GM19023 (cell line): ENCODE measurements around the gene METTL8.

Experiments used
- ATAC-seq: cut with Tn5 transposase; IDR thresholded peaks from one replicate; pipeline ENCODE4 v1.9.1; 2021; ENCODE audit warnings: mild to moderate bottlenecking, moderate library complexity; ENCODE audit not compliant: unreplicated experiment

The METTL8 gene

GRCh38 chr2:171433763-171434012 lies at the start of gene METTL8:
METTL8 (minus strand) TSS chr2:171433990; CDS start chr2:171392185, 41,805 bp downstream.
- ATAC-seq, result no peak

DNA sequence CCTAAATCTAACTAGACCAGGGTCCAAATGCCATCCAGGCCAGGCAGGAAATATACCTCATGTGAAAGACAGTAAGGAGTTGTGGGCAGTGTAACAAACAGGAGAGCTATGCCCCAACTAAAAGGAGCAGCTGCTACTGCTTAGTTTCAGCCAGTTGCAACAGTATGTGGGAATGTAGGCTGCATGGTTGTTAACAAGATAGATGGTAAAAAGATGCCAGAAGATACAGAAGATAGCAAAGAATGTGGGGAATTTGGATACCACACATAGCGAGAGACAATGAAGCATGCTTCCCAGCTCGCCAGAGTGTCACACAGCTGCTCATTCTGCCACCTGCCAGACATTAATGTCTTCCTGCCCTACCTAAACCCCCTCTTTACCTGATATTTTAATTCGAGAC lies 49.1 kb upstream of the METTL8 start:
- no peak for ATAC-seq

DNA sequence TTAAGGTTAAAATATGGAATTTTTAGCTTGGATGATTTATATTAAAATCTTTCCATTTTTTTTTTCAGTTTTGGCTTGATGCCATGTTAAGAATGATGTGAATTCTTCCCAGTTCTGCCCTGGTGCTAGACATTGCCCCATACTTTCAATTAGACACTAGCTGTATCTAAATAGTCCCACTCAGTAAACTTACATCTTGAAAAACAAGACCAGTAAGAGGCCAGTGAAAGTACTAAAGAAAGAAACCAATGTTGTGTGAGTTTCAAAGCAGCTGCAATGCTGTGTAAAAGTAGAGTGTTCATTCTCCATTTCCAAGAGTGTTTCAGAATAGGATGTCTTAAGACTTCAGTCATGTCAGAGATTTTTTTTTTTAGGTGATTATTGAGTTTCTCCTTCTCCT lies 48.5 kb upstream of the METTL8 start:
- ATAC-seq, result no peak

- no peak for ATAC-seq
Measured at GRCh38 chr2:171480908-171481307, 47.1 kb upstream of the METTL8 start.

- ATAC-seq, result no peak
Measured at GRCh38 chr2:171479154-171479814, 45.5 kb upstream of the METTL8 start.

- no peak for ATAC-seq
Measured at GRCh38 chr2:171478345-171478744, 44.6 kb upstream of the METTL8 start.

DNA sequence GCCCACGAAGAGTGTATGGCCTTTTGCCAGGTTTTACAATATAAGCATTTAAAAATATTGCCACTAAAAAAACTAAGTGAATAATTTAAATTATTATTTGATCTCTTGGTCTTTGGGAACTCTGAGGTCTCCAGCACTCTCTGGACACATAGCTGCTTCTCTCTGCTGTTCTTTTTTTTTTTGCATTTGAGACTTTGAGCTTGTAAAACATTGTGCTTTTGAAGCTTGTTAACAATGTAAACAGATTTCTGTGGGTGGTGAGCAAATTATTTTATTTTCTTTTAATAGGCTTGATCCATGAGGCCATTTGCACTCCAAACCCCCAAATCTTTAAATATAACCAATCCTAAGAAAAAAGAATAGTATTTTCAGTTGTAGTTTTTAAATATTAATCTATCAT lies 42.2 kb upstream of the METTL8 start:
- no peak for ATAC-seq

DNA sequence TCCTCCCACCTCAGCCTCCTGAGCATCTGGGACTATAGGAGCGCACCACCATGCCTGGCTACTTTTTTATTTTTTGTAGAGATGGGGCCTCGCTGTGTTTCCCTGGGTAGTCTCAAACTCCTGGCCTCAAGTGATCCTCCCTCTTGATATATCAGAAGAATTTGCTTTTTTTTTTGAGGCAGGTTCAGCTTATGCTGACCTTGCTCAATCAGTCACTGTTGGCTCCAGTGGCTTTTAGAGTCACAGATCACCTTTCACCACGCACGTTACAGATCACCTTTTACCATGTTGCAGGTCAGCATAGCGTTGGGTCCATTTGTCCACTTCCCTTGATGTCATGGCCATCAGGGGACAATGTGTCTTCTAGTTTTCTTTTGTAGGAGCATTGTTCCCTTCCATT lies 36.3 kb upstream of the METTL8 start:
- no peak for ATAC-seq

DNA sequence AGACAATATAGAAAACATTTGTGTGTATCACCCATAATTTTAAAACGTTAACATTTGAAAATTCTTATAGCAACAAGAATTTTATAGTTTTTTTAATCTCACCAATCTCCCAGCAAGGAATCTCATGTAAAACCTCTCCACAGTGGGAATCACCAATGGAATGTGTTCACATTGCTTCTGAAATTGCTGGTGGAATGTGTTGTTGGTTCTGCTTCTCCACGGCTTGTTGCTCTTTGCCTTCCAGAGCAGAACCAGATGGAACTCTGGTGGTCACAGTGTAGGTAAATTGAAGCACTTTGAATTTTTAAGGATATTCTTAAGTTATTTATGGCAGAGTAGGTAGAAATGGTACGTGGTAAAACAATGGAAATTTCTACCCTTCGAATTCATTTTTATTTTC lies 35.4 kb upstream of the METTL8 start:
- no peak for ATAC-seq

DNA sequence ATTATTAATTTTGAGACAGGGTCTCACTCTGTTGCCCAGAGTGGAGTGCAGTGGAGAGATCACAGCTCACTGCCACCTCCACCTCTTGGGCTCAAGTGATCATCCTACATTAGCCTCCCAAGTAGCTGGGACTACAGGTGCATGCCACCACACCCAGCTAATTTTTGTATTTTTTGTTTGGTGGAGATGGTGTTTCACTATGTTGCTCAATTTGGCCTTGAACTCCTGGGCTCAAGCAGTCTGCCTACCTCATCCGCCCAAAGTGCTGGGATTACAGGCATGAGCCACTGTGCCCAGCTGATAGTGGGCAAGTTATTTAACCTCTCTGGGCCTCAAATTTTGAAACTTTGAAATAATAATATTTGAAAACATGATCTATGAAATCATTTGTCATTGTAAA lies 26.7 kb upstream of the METTL8 start:
- ATAC-seq, result no peak

DNA sequence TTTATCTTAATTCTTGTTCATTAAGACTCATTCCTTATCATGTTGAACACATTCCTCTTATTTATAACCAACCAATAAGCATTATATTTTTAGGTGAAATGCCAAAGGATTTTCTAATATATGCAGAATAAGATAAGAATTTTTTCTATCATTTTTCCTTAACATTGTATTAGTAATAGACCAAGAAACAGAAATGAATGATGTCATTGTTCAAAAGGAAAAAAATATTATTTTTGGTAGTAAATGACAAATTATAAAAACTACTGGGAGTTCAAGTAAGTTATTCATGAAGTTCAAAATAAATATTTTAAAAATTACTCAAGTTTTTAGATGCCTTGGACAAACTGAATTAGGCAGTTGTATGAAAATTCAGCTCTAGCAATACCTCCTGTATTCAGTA lies 25.7 kb upstream of the METTL8 start:
- no peak for ATAC-seq

- no peak for ATAC-seq
Measured at GRCh38 chr2:171452773-171453172, 19.0 kb upstream of the METTL8 start.

DNA sequence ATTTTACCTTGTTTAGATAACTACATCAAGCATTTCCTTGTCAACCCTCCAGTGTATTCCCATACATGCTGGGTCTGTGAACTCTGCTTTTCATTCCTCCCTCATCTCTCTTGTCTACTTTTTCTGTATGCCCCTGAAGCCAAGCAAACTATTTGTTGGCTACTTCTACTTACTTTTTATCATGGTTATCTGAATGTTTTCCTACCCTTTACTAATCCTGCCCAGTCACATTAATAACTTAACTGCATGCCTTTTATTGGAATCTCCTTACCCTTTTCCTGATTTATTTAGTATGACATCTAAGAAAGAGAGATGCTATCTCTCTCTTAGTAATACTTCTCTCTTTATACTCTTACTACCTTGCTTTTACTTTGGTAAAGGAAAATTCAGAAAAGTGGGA lies 17.3 kb upstream of the METTL8 start:
- no peak for ATAC-seq

- no peak for ATAC-seq
Measured at GRCh38 chr2:171447675-171448074, 13.9 kb upstream of the METTL8 start.

- no peak for ATAC-seq
Measured at GRCh38 chr2:171441470-171441869, 7.7 kb upstream of the METTL8 start.

DNA sequence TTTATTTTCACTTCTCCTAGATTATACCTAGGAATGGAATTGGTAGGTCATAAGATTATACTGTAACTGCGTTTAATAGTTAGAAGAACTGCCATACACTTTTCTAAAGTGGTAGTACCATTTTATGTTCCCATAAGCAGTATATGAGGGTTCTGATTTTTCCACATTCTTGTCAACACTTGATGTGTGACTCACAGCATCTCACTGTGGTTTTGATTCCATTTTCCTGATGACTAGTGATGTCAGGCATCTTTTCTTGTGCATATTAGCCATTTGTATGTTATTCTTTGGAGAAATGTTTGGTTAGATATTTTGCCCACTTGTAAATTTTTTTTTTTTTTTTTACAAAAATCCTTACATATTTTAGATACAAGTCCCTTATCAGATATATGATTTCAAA lies 2.5 kb upstream of the METTL8 start:
- ATAC-seq, result no peak

- ATAC-seq, result peak; percentile 92
Measured at GRCh38 chr2:171434013-171434989, 511 bp upstream of the METTL8 start, which contains the start of gene DCAF17. DCAF17 (plus strand) TSS chr2:171434226; CDS start chr2:171434578, 352 bp downstream.

DNA sequence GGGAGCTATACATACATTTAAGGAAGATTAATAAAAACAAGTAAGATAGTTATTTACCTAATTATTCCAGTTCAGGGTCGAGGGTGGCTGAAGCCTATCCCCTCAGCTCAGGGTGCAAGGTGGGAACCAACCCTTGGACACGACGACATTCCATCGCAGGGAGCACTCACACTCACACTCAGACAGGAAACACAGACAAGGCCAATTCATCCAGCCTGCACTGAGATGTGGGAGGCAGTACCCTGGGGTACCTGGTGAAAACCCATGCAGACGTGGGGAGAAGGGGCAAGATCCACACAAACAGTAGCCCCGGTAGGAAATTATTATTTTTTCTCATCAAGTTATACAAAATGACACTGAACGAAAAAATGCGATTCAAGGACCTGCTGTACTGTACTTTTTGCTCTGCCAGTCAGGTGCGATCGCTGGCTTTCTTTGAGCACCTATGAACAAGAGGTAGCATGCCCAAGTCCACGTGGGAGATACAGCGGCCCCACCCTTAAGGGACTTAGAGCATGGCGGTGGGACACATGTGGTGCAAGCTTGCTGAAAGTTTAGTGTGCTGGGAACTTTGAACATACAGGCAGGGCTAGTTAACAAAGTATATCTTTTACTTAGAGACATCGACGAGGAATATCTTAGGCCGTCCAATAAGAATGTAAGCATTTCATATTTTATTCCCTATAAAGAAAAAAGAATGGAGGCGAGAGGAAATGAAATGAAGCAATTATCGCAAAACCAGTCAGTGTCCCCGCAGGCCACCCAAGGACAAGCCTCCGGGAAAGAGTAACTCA lies 624 bp downstream of the METTL8 start:
- no peak for ATAC-seq

GRCh38 chr2:171432206-171432968 lies 1.4 kb downstream of the METTL8 start:
- no peak for ATAC-seq

DNA sequence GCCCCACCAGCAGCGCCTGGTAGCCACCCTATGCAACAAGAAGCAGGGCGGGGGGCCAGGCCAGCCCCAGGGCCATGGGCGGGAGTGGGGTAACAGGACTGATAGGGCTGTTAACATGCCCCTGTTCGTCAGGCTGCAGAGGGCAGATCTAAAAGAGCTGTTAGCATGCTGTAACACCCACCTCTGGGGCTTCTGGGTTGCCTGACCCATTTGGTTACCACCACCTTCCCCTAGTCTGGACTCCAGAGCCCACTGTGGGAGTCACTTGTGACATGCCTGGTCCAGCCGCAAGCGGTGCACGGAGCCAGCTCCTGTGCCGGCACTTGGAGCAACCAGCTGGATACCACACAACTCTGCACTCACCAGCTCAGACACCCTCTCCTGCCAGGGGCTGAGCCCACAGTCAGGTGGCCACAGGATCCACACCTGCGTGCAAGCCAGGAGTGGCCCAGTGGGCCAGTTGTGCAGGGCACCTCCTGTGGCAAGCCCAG lies 2.1 kb downstream of the METTL8 start:
- ATAC-seq, result no peak
